Right ventricle myocardium inferior (tissue), 1 donor: ENCODE results near the gene IFNA16. TPM values are rescaled to one million over a fixed set of nuclear protein-coding genes. Genes with fewer than 3 reads are reported as not detected.
"Not testable (repeated sequence)": the region's sequence is repeated elsewhere in the genome, so short reads cannot be mapped to it uniquely, and the experiment has no call there.

Experiments used
- ATAC-seq: fragments of 200-7000 bp; cut with Tn5 transposase; one replicate; pipeline ENCODE4 v1.9.1; 2020; ENCODE audit warnings: mild to moderate bottlenecking, moderate library complexity
- DNase-seq: peaks from one replicate; pipeline ENCODE4 v3.0.0; 2021; ENCODE audit errors: missing footprints
- intact Hi-C: fragments of 100-400 bp; cut with DNase I; formaldehyde crosslinking; loops from one replicate; pipeline ENCODE4 v1.11.0; 2022
- long read RNA-seq: library from polyadenylated mRNA; unstranded; transcript quantifications from one replicate; pipeline ENCODE4 v2.0.0, GENCODE V29; 2021
- total RNA-seq: library from RNA; stranded (reverse); fragmentation: NEBNext Ultra II Directional; extraction: Animal tissue kit (Norgen Biotek cat#: 25700); gene quantifications from one replicate; pipeline ENCODE4 v1.2.1, GENCODE V29; 2021
- donor health status: DM: no; HTN: yes; CAD: no; lungs with severe emphysema.

The IFNA16 gene
- total RNA-seq = not detected
- long read RNA-seq = 0 reads

GRCh38 chr9:21217211-21217610 is at the start of gene IFNA16:
Gene IFNA16 (minus strand): TSS chr9:21217311. CDS start chr9:21217305, 6 bp downstream.
- ATAC-seq, intact Hi-C loops, DNase-seq: not testable (repeated sequence)

GRCh38 chr9:21265421-21266189 is 48.5 kb upstream of the IFNA16 start:
- DNase-seq = no peak
- ATAC-seq = no peak
- intact Hi-C loops = no loop called here

DNA sequence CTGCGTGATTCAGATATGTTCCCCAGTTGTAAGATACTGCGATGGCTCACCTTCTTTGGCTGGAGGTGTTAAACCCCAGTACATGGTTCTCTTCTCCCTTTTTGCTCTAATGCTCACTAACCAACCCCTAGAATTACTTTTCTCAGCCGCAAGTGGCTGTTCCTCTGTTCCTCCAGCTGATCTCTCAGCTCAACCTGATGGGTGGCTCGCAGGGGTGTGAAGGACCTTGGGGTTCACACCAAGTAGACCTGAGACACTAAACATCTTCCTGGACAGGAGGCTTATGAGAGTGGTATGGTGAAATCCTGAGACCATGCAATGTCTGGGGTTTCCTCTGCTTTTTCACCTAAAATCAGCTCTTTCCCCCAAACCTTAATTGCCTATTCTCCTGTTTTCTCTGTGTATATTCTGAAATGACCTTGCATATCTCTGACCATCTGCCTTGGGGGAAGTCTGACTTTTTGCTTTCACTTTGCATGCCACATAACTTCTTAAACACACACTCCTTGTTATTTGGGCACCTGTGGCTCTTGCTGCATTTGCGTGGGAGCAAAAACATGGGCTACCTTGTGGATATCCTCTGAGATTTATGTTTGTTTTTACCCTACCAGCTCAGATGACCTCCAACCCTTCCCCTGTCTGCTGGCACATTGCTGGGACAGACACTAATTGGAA is 38.6 kb upstream of the IFNA16 start:
- ATAC-seq (no peak), DNase-seq (no peak)
- intact Hi-C loops = no loop called here

DNA sequence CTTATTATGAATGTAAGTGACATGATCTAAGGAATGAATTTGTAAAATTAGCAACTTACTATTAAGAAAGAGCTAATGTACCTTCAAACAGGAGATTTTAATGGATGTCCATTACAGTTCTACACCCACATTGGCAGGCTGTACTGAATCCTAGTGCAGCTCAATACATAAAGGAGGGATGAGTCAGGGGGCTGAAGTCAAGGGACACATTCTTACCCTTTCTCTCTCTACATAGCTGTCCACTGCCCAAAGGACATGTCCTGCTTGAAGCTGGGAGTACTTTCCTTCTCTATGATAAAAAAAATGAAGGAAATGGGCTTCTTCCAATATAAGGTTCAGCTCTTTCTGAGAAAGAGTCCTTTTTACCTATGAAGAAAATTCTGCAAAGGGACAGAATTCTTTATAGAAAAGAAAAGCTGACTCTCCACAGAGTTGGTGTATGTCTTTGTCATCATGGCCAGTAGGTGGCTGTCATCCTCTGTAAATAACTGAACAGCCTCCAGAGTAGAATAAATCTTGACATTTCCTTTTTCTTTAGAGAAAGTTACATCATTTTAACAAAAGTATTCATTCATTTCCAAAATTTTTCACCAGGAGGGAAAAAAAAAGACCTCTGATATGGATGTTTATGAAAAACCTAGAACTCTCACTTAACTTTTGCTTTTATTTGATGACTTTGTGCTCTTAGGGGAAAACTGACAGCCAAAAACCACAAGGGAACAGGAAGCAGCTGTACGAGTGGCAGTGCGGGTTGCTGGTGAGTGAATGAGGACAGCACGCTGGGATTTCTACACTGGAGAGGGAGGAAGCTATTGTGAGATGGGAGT is 35.8 kb upstream of the IFNA16 start:
- DNase-seq = no peak
- intact Hi-C loops = loop anchor here (5.0 kb wide), 1 partner anchor 534 kb away; no protein-coding TSS in a partner anchor
- ATAC-seq = peak; percentile 72

GRCh38 chr9:21251638-21252037 is 34.5 kb upstream of the IFNA16 start:
- no peak for ATAC-seq
- no peak for DNase-seq
- intact Hi-C loops = loop anchor here (5.0 kb wide), 1 partner anchor 536 kb away; no protein-coding TSS in a partner anchor

GRCh38 chr9:21251190-21251589 is 34.1 kb upstream of the IFNA16 start:
- intact Hi-C loops = loop anchor here (5.0 kb wide), 1 partner anchor 536 kb away; no protein-coding TSS in a partner anchor
- ATAC-seq (no peak), DNase-seq (no peak)

GRCh38 chr9:21244836-21245235 is 27.7 kb upstream of the IFNA16 start:
- no peak for DNase-seq
- ATAC-seq = no peak
- intact Hi-C loops = no loop called here

DNA sequence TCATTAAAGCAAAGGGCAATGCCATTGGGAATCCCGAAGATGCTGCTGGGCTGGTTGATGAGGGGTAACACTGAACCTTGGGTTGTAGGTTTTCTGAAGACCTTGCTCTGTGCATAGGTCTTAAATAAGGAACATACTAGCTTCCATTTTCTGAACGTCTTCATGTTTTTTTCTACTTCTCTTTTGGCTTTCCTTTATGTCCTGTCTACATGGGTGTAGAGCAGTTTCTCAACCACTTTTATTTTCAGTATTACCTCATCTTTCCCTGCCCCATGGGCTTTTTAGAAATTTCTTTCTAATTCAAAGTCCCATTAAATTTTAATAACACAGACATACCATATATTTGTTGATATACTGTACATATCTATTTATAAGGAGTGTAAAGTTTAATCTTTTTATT is 22.8 kb upstream of the IFNA16 start, which contains the start of gene IFNA14:
IFNA14 (minus strand) TSS at position 95 of the 400 bp plus-strand sequence; CDS start at position 25, 70 bp downstream.
- ATAC-seq (no peak), DNase-seq (no peak)
- intact Hi-C loops = no loop called here

GRCh38 chr9:21236360-21236714 is 19.2 kb upstream of the IFNA16 start:
- DNase-seq, intact Hi-C loops, ATAC-seq: not testable (repeated sequence)

GRCh38 chr9:21235468-21236359 is 18.6 kb upstream of the IFNA16 start:
- intact Hi-C loops, DNase-seq: not testable (repeated sequence)
- ATAC-seq = peak; percentile 52

- ATAC-seq (no peak), DNase-seq (no peak)
- intact Hi-C loops = no loop called here
These were observed 17.1 kb upstream of the IFNA16 start for GRCh38 chr9:21234153-21234687.

- DNase-seq (no peak), ATAC-seq (no peak)
- intact Hi-C loops = no loop called here
These were observed 16.1 kb upstream of the IFNA16 start for GRCh38 chr9:21233258-21233657.

GRCh38 chr9:21228122-21228521 is 11.0 kb upstream of the IFNA16 start, which contains the start of gene IFNA17:
Gene IFNA17 (minus strand): TSS chr9:21228222. CDS start chr9:21228173, 49 bp downstream.
- ATAC-seq = no peak
- no peak for DNase-seq
- intact Hi-C loops = no loop called here

- DNase-seq, ATAC-seq, intact Hi-C loops: not testable (repeated sequence)
These were observed 3.4 kb downstream of the IFNA16 start for GRCh38 chr9:21213411-21214326.

- intact Hi-C loops = not testable (repeated sequence)
These were observed 5.0 kb downstream of the IFNA16 start for GRCh38 chr9:21212160-21212559.

DNA sequence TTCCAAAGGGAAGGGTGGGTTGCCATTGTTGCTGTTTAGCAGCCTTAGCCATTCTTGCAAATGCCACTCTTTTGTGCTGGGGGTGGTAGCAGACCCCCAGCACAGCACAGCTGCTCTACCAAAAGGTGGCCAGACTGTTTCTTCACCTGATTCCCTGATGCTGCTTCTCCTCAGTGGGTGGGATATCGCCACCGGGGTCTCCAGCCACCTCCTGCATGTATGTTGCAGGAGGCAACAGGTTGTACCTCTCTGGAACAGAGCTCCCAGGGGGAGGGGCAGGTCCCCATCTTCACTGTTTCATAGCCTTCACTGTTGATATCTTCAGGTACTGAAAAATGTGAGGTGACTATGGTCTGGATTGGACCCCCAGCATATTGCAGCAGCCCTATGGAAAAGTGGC is 6.3 kb downstream of the IFNA16 start:
- ATAC-seq, DNase-seq, intact Hi-C loops: not testable (repeated sequence)

More at GRCh38 chr9:21212160-21212559, 5.0 kb downstream of the IFNA16 start:
- not testable (repeated sequence) for ATAC-seq, DNase-seq

GRCh38 chr9:21210311-21210710 is 6.8 kb downstream of the IFNA16 start:
- no peak for DNase-seq
- ATAC-seq = no peak
- intact Hi-C loops = no loop called here
